Hematopoietic multipotent progenitor cell treated with erythropoietin and hydrocortisone succinate and interleukin-3 and kit ligand, for 6 days (in vitro differentiated cells): ENCODE data around the gene FMR1NB.

Experiments
- DNase-seq: peaks from one replicate; pipeline ENCODE4 v3.0.0-alpha.2; 2015

The FMR1NB gene, protein sequence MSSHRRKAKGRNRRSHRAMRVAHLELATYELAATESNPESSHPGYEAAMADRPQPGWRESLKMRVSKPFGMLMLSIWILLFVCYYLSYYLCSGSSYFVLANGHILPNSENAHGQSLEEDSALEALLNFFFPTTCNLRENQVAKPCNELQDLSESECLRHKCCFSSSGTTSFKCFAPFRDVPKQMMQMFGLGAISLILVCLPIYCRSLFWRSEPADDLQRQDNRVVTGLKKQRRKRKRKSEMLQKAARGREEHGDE

GRCh38 chrX:147981038-147981752 lies at the start of gene FMR1NB:
Gene FMR1NB (plus strand): TSS chrX:147981337. CDS start chrX:147981403, 66 bp downstream.
- no peak for DNase-seq

- DNase-seq, result no peak
These were observed 47.3 kb upstream of the FMR1NB start for GRCh38 chrX:147933815-147934214.

- DNase-seq, result no peak
These were observed 45.9 kb upstream of the FMR1NB start for GRCh38 chrX:147935156-147935758.

- no peak for DNase-seq
These were observed 35.9 kb upstream of the FMR1NB start for GRCh38 chrX:147945286-147945685.

- DNase-seq, result no peak
These were observed 32.6 kb upstream of the FMR1NB start for GRCh38 chrX:147948531-147948930.

GRCh38 chrX:147950352-147950751 lies 30.8 kb upstream of the FMR1NB start:
- DNase-seq, result no peak

DNA sequence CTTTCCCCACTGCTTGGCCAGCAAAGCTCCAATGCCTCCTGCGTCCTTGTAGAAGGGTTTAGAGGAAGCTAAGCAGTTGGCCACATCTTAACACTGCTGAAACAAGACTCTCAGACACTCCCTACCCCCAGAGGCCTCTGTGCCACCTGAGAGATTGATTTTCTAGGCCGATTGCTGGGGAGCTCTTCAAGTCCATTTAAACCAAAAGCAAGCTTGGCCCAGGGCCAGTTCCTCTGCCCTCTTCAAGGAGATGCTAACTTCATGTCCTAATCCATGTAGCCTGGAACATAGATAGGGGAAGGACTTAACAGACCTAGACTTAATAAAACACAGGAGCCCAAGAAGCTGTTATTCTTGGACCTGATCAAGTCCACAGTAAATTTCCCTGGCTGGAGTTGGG lies 27.2 kb upstream of the FMR1NB start:
- peak; percentile 2 for DNase-seq

DNA sequence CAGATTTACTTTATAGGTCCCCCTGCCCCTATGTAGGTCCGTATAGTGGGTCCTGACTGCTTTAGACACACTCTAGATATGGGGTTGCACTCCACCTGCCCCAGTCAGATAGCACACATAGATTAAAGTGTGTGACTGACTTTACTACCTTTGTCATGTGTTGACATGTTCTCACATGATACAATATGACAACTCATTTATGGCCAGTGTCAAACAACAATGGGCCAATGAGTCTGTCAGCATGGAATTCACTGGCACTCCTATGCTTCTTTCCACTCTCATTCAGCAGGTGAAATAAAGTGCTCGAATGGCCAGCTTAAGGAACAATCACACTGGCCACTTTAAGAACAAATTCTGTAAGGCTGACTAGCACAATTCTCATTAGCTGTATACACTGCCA lies 23.8 kb upstream of the FMR1NB start:
- DNase-seq, result no peak

DNA sequence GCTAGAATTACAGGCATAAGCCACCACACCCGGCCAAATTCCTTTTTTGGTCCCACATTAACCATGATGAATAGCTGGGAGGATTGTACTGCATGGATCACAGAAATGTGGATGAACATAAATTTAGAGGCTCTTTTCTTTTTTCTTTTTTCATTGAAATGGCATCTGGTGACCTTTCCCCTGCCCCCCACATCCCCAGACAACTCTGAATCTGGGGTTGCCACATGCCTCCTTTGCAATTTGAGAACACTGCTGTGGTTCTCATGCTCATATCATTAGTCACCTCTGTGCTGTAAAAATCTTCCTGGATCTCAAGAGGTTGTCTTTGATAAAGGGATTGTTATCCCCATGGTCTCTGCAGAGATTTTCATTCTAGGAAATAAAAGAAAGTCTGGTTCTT lies 22.8 kb upstream of the FMR1NB start:
- DNase-seq, result no peak

DNA sequence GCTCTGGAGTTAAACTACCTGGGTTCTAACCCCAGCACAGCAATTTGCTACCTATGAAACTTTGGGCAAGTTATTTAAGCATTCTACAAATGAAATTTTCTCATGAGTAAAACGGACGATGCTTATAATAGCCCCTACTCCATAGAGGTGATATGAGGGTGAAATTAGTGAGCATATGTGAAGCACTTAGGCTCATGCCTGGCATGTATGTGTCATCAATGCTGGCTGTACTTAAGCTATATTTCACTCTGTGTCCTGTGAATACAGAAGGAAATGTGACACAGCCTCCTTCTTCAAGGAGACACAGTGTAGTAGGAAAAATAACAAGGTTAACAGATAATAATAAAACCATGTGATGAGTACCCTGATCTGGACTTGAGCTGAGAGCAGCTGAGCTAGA lies 20.4 kb upstream of the FMR1NB start:
- no peak for DNase-seq

DNA sequence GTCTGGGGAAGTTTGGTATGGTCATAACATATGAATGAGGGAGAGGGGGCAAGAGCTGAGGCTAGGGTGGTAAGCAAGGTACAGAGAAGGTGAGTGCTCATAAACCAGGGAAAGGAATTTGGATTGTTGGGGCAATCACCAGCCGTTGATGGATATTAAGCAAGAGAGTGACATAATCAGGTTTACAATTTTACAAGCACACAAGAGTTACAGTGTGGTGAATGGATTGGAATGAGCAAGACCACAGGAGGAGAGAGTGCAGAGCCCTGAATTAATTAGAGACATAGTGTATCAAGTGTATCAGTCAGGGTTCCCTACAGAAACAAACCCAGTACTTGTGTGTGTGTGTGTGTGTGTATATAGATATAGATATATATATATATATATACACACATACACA lies 18.7 kb upstream of the FMR1NB start:
- no peak for DNase-seq

DNA sequence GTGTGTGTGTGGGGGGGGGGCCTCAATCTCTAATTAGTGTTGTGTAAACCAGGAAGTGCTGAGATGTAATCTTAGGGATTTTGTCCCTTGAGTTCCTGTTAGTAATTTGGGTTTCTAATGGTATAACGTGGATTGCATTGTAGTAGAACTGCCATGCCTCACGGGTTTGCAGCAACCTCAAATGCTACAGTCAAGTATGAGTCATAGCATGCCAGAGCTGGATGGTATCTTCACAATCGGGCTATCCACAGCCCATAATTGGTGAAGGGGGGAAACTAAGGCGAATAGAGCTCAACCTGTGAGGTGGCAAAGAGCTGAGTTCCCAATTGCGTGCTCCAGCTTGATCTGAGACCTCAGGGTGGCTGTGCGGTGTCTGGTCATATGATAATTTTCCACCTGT lies 2.2 kb upstream of the FMR1NB start:
- DNase-seq, result no peak

- DNase-seq, result no peak
These were observed 39.2 kb downstream of the FMR1NB start for GRCh38 chrX:148020329-148020728.

- peak; percentile 3 for DNase-seq
These were observed 43.5 kb downstream of the FMR1NB start for GRCh38 chrX:148024425-148025148.

GRCh38 chrX:148035380-148035779 lies 54.2 kb downstream of the FMR1NB start:
- no peak for DNase-seq

DNA sequence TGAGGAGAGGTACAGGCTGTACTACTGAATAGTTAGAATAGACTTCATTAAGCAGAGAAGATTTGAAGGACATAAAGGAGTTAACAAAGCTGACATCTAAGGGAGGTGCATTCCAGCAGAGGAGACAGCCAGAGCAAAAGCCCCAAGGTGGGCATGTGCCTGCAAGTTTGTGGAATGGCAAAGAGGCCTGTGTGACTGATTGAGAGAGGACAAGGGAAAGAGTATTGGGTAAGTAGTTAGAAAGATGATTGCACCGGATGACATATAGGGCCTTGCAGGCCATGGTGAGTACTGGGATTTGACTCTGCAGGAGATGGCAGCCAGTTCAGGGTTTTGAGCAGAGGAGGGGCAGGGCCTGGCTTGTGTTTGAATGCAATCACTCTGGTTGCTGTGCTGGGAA lies 55.9 kb downstream of the FMR1NB start:
- DNase-seq, result no peak

- DNase-seq, result no peak
These were observed 62.2 kb downstream of the FMR1NB start for GRCh38 chrX:148043271-148043855.

DNA sequence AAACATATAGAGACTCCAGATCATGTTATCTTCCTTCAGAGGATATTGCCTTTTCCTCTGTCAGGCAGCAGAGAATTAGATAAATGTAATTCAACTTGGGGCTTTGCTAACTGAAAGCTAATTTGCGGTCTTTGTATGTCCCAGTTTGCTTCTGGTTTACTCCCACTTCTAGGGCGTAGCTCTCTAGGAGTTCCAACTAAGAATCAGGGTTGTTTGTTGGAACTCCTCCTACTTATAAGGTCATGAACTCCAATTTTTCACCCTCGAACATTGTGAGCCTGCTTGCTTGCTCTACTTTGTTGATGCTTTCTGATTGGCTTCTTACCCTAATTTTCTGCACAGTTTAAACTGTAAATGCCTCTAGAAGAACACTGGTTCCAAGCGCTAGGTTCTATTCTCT lies 66.1 kb downstream of the FMR1NB start:
- DNase-seq, result no peak

- peak; percentile 50 for DNase-seq
These were observed 68.3 kb downstream of the FMR1NB start for GRCh38 chrX:148049441-148049840.

DNA sequence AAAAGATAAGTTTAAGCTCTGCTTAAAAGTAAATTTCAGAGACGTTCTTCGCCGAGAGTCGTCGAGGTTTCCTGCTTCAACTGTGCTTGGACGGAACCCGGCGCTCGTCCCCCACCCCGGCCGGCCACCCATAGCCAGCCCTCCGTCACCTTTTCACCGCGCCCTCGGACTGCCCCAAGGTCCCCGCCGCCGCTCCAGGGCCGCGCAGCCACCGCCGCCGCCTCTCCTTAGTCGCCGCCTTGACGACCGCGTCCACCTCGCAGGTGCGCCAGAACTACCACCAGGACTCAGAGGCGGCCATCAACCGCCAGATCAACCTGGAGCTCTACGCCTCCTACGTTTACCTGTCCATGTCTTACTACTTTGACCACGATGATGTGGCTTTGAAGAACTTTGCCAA lies 70.8 kb downstream of the FMR1NB start:
- DNase-seq, result no peak

GRCh38 chrX:148067285-148067684 lies 86.1 kb downstream of the FMR1NB start:
- no peak for DNase-seq

DNA sequence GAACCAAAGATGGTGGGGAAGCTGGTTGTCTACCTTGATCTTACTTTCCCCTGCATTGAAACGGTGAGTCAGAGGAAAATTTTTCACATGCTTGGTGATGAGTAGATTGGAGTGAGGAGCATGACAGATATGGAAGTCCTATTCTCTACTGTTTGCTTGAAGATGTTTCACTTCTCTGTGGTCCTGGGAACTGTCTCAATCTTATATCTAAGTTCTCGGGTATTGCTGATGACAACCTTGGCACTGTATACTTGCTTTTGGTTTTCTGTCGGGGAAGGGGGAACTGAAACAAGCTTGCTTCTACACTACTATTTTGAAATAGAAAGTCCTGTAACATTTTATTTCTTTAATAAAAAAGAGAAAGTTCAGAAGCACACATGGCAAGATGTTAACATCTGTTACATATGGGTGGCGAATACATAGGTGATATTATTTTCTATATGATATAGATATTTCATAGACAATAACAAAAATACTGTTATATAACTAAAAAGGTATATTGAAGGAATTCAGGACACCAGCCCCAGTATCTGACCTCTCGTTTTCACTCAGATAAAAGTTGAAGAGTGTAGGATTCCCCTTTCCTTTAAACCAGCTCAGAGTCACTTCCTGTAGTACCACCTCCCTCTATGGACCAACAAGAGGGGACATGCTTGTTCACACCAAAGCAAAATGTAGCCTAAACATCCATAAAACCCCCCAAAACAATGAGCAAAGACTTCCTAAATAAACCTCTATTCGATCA lies 88.8 kb downstream of the FMR1NB start:
- no peak for DNase-seq

GRCh38 chrX:148070504-148070877 lies 89.4 kb downstream of the FMR1NB start:
- no peak for DNase-seq
